ENCODE measurements around the gene RNF150. TPM values are rescaled to one million over a fixed set of nuclear protein-coding genes. Genes with fewer than 3 reads are reported as not detected.

The RNF150 gene
- polyA plus RNA-seq, 2 of the 4 experiments (the other 2 are of a cell fraction): 0.21 to 0.34 TPM

DNA sequence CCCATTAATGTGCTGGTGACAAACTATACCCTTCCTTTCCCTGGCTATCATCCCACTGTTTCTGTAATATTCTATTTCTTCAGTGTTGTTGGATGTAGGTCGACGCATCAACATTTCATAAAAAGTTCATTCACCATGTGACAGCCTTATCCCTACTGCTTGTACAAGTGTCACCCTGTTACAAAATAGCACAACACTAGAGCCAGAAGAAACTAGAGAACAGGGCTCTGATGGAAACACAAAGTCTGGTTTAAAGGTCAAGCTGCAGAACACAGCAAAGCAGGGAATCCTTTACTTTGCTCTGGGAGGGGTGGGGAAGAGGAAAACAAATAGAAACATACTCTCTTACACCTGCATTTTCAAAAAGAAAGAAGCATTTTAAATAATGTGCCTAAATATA lies 245.8 kb downstream of the RNF150 start:
- POLR2A ChIA-PET: no interaction called here
- DNase-seq (ENCODE audit: low read depth in 1 of 2, low spot score in 1 of 2) (no peak), ATAC-seq (no peak), FAIRE-seq (no peak)
- TF ChIP-seq USF2 (IDR thresholded peaks at IDR 0.05): no peak
- no peak for TF ChIP-seq SMC3 (IDR thresholded peaks at IDR 0.05)
- Histone ChIP-seq H3K4me2 (no peak overlapping the region), H3K4me3 (no peak overlapping the region), H3K9me3 (0 out of 3 replicates have a peak, but pooled peaks cover 2% of the 10 kb centered on the region), H3K27ac (no peak overlapping the region), H3K4me1 (no peaks in the 10 kb centered on the region)
- WGBS (ENCODE audit: missing lambda C conversion rate): 18% methylated on average over 2 of the region's 2 CpGs
- CTCF ChIA-PET: interaction anchor here (1.1 kb wide), 1 partner anchor 25 kb away, joined by 3 read pairs; no protein-coding TSS in a partner anchor

- H3K9me3 ChIP-seq: 0 out of 3 replicates have a peak, but pooled peaks cover 2% of the 10 kb centered on the region
- CTCF ChIA-PET: interaction anchor here (0.6 to 2.5 kb wide), 9 partner anchors 10 to 1234 kb away, joined by 3 to 17 read pairs (median 4); no protein-coding TSS in a partner anchor
- TF ChIP-seq HEYL (CRISPR knock-in tag; IDR thresholded peaks at IDR 0.05) (no peak), ESRRA (IDR thresholded peaks at IDR 0.05; ENCODE audit: borderline replicate concordance, low read length) (no peak), BCL3 (IDR thresholded peaks at IDR 0.05) (no peak), HOXA7 (CRISPR knock-in tag; IDR thresholded peaks at IDR 0.05) (no peak), CHD4 (IDR thresholded peaks at IDR 0.05; ENCODE audit: borderline replicate concordance) (no peak), RAD21 (conservative IDR thresholded peaks at IDR 0.05 in 1 of 2, IDR thresholded peaks at IDR 0.05 in 1 of 2) (peak; percentile 66 to 71), RARB (CRISPR knock-in tag; IDR thresholded peaks at IDR 0.05) (no peak), FOXS1 (CRISPR knock-in tag; IDR thresholded peaks at IDR 0.05) (no peak), HOXB5 (CRISPR knock-in tag; IDR thresholded peaks at IDR 0.05) (no peak), JUN (IDR thresholded peaks at IDR 0.05) (no peak), REST (IDR thresholded peaks at IDR 0.05) (no peak), JUNB (IDR thresholded peaks at IDR 0.05) (no peak), SMC3 (IDR thresholded peaks at IDR 0.05) (peak; percentile 43; the same call in 2 of the 3 replicates), RNF2 (IDR thresholded peaks at IDR 0.05; ENCODE audit: borderline replicate concordance, low read depth) (no peak), POLR2AphosphoS2 (conservative IDR thresholded peaks at IDR 0.05; ENCODE audit: low read length) (no peak), PHF8 (IDR thresholded peaks at IDR 0.05; ENCODE audit: borderline replicate concordance, low read depth) (no peak), CTCF (IDR thresholded peaks at IDR 0.05) (peak; percentile 54)
- TF ChIP-seq, protein P1, sequence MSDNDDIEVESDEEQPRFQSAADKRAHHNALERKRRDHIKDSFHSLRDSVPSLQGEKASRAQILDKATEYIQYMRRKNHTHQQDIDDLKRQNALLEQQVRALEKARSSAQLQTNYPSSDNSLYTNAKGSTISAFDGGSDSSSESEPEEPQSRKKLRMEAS (IDR thresholded peaks at IDR 0.05): peak; percentile 72
- POLR2A ChIA-PET: no interaction called here
- H3K4me2 ChIP-seq: no peak overlapping the region
- FAIRE-seq (no peak), ATAC-seq (peak; percentile 77 to 90), DNase-seq (ENCODE audit: low read depth in 1 of 2, low spot score in 1 of 2) (peak; percentile 45 to 67)
- no peak overlapping the region for H3K27ac ChIP-seq
- no peak overlapping the region for H3K4me3 ChIP-seq
- no peaks in the 10 kb centered on the region for H3K4me1 ChIP-seq
- 23% methylated on average over 4 of the region's 4 CpGs for WGBS (ENCODE audit: missing lambda C conversion rate)
Measured at GRCh38 chr4:140884431-140885058, 248.7 kb downstream of the RNF150 start.

Measured in A549 (cell line).